ENCODE results near the gene SLC33A1. TPM values are rescaled to one million over a fixed set of nuclear protein-coding genes. Genes with fewer than 3 reads are reported as not detected.
"Not testable (repeated sequence)": the region's sequence is repeated elsewhere in the genome, so short reads cannot be mapped to it uniquely, and the experiment has no call there.

The SLC33A1 gene
- total RNA-seq, 1 experiment from 2014 or later: 28.6 TPM

DNA sequence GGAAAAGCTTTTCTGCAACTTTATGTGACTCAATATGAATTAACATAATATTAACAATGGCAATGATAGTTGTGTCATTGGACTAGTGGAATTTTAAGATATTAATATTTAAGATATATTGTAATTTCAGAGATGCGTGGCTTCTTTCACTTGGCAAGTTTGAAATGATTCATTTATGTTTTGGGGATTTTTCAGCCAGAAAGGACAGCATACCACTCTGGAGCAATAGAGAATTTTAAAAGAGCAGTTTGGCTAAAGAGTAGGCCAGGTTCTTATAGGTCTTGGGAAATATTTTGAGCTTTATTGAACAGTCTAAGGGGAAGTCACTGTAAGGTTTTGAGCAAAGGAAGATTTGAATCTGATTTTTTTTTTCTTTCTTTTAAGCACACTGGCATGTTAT is 32.7 kb upstream of the SLC33A1 start:
- DNase-seq: no peak
- intact Hi-C loops (cut with micrococcal nuclease; ENCODE audit: unreplicated experiment): no loop called here
- H2AFZ ChIP-seq: no peak overlapping the region
- POLR2A ChIA-PET (ENCODE audit: unreplicated experiment): interaction anchor here (0.7 kb wide), 1 partner anchor 16 kb away, joined by 10 read pairs; no protein-coding TSS in a partner anchor
- 0 out of 2 replicates have a peak, but pooled peaks cover 4% of the 10 kb centered on the region for H3K9me2 ChIP-seq (ENCODE audit: insufficient read depth)
- no peaks in the 10 kb centered on the region for H3K36me3 ChIP-seq (ENCODE audit: low read depth)
- no peak overlapping the region; the same call in 1 of the 2 replicates for H3K27ac ChIP-seq
- no TSS peak for BruUV-seq (replicated peaks)
- no peaks in the 10 kb centered on the region for H3K9me3 ChIP-seq (ENCODE audit: insufficient read depth, low read depth)
- H3K4me2 ChIP-seq: no peak overlapping the region
- peaks cover 99% of the 10 kb centered on the region for H3K79me2 ChIP-seq (ENCODE audit: low read depth)
- peaks cover 13% of the 10 kb centered on the region; the same call in 1 of the 2 replicates for H3F3A ChIP-seq (ENCODE audit: insufficient read depth, low read depth)
- no peaks in the 10 kb centered on the region for H3K4me1 ChIP-seq (replicated peaks; ENCODE audit: insufficient read depth)
- H3K4me3 ChIP-seq: no peak overlapping the region
- CTCF ChIA-PET: no interaction called here
- H3K27me3 ChIP-seq (ENCODE audit: insufficient read depth, low read depth): no peaks in the 10 kb centered on the region
- TF ChIP-seq, protein P1, sequence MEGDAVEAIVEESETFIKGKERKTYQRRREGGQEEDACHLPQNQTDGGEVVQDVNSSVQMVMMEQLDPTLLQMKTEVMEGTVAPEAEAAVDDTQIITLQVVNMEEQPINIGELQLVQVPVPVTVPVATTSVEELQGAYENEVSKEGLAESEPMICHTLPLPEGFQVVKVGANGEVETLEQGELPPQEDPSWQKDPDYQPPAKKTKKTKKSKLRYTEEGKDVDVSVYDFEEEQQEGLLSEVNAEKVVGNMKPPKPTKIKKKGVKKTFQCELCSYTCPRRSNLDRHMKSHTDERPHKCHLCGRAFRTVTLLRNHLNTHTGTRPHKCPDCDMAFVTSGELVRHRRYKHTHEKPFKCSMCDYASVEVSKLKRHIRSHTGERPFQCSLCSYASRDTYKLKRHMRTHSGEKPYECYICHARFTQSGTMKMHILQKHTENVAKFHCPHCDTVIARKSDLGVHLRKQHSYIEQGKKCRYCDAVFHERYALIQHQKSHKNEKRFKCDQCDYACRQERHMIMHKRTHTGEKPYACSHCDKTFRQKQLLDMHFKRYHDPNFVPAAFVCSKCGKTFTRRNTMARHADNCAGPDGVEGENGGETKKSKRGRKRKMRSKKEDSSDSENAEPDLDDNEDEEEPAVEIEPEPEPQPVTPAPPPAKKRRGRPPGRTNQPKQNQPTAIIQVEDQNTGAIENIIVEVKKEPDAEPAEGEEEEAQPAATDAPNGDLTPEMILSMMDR (conservative IDR thresholded peaks at IDR 0.05): no peak
- no peak for TF ChIP-seq EZH2 (IDR thresholded peaks at IDR 0.05; ENCODE audit: low read depth)
- peaks cover 52% of the 10 kb centered on the region for H4K20me1 ChIP-seq (ENCODE audit: insufficient read depth)

- H3K4me3 ChIP-seq; H3K27ac ChIP-seq; H3K36me3 ChIP-seq (ENCODE audit: low read depth); H2AFZ ChIP-seq; H3K27me3 ChIP-seq (ENCODE audit: insufficient read depth, low read depth); H3K9me2 ChIP-seq (ENCODE audit: insufficient read depth); CTCF ChIA-PET; H3K9me3 ChIP-seq (ENCODE audit: insufficient read depth, low read depth); DNase-seq; BruUV-seq (replicated peaks); H3K4me2 ChIP-seq; intact Hi-C loops (cut with micrococcal nuclease; ENCODE audit: unreplicated experiment); H3F3A ChIP-seq (ENCODE audit: insufficient read depth, low read depth); H3K4me1 ChIP-seq (replicated peaks; ENCODE audit: insufficient read depth): not testable (repeated sequence)
- POLR2A ChIA-PET (ENCODE audit: unreplicated experiment): interaction anchor here (0.7 kb wide), 1 partner anchor 15 kb away, joined by 10 read pairs; no protein-coding TSS in a partner anchor
- peaks cover 99% of the 10 kb centered on the region for H3K79me2 ChIP-seq (ENCODE audit: low read depth)
- H4K20me1 ChIP-seq (ENCODE audit: insufficient read depth): peaks cover 58% of the 10 kb centered on the region
These were observed 32.1 kb upstream of the SLC33A1 start for GRCh38 chr3:155886348-155886747.

DNA sequence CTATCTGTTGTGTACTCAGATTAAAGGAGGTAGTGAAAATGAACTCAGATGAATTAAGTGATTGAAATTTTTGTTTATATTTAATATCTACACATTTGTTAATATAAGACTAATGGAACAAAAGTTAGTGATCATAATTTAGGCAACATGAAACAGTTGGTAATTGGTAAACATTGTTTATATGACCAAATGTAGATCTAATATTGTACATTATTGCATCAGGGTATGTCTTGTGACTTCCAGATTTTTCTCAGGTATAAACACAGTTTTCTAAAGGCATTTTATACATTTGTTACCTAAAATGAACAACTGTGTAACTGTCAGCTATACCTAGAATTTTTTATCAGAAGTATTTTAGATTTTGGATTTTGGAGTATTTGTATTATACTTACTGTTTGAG is 31.1 kb upstream of the SLC33A1 start:
- Histone ChIP-seq H3K4me3 (no peak overlapping the region), H4K20me1 (ENCODE audit: insufficient read depth) (peaks cover 59% of the 10 kb centered on the region), H2AFZ (no peak overlapping the region), H3K27ac (peak overlapping the region; percentile 30; the same call in 1 of the 2 replicates), H3K36me3 (ENCODE audit: low read depth) (no peaks in the 10 kb centered on the region), H3K4me2 (no peak overlapping the region), H3K9me2 (ENCODE audit: insufficient read depth) (0 out of 2 replicates have a peak, but pooled peaks cover 4% of the 10 kb centered on the region), H3K9me3 (ENCODE audit: insufficient read depth, low read depth) (no peaks in the 10 kb centered on the region), H3K27me3 (ENCODE audit: insufficient read depth, low read depth) (no peaks in the 10 kb centered on the region), H3F3A (ENCODE audit: insufficient read depth, low read depth) (peaks cover 4% of the 10 kb centered on the region; the same call in 1 of the 2 replicates), H3K4me1 (replicated peaks; ENCODE audit: insufficient read depth) (no peaks in the 10 kb centered on the region), H3K79me2 (ENCODE audit: low read depth) (peaks cover 99% of the 10 kb centered on the region)
- BruUV-seq (replicated peaks): no TSS peak
- no peak for TF ChIP-seq EZH2 (IDR thresholded peaks at IDR 0.05; ENCODE audit: low read depth)
- TF ChIP-seq, protein P1 (conservative IDR thresholded peaks at IDR 0.05): no peak
- intact Hi-C loops (cut with micrococcal nuclease; ENCODE audit: unreplicated experiment): no loop called here
- DNase-seq: no peak
- CTCF ChIA-PET: no interaction called here
- POLR2A ChIA-PET (ENCODE audit: unreplicated experiment): no interaction called here

GRCh38 chr3:155884292-155884691 is 30.1 kb upstream of the SLC33A1 start:
- POLR2A ChIA-PET (ENCODE audit: unreplicated experiment): no interaction called here
- H3K36me3 ChIP-seq (ENCODE audit: low read depth): no peaks in the 10 kb centered on the region
- intact Hi-C loops (cut with micrococcal nuclease; ENCODE audit: unreplicated experiment): no loop called here
- no peaks in the 10 kb centered on the region for H3K9me3 ChIP-seq (ENCODE audit: insufficient read depth, low read depth)
- no peak overlapping the region for H3K4me3 ChIP-seq
- H3K4me2 ChIP-seq: no peak overlapping the region
- H3K27me3 ChIP-seq (ENCODE audit: insufficient read depth, low read depth): no peaks in the 10 kb centered on the region
- H3K4me1 ChIP-seq (replicated peaks; ENCODE audit: insufficient read depth): no peaks in the 10 kb centered on the region
- peaks cover 99% of the 10 kb centered on the region for H3K79me2 ChIP-seq (ENCODE audit: low read depth)
- H3K27ac ChIP-seq: no peak overlapping the region
- CTCF ChIA-PET: interaction anchor here (0.6 kb wide), 1 partner anchor 160 kb away, joined by 3 read pairs; no protein-coding TSS in a partner anchor
- BruUV-seq (replicated peaks): no TSS peak
- TF ChIP-seq, protein P1 (conservative IDR thresholded peaks at IDR 0.05): no peak
- no peak for TF ChIP-seq EZH2 (IDR thresholded peaks at IDR 0.05; ENCODE audit: low read depth)
- 0 out of 2 replicates have a peak, but pooled peaks cover 4% of the 10 kb centered on the region for H3K9me2 ChIP-seq (ENCODE audit: insufficient read depth)
- no peak for DNase-seq
- peaks cover 65% of the 10 kb centered on the region for H4K20me1 ChIP-seq (ENCODE audit: insufficient read depth)
- H2AFZ ChIP-seq: no peak overlapping the region
- H3F3A ChIP-seq (ENCODE audit: insufficient read depth, low read depth): peaks cover 4% of the 10 kb centered on the region

Measured in PC-9 (cell line).